Stimulated activated CD4-positive, alpha-beta T cell treated with anti-CD3 and anti-CD28 coated beads, TNF-alpha, amount 100 ng/mL, for 24 hours (primary cell): ENCODE data around the gene ZNF492.

Experiments
- DNase-seq, 3 experiments: peaks; one replicate each; pipeline ENCODE4 v3.0.0-alpha.2; 2020; ENCODE audit warnings: low read depth in 3 of 3

Gene ZNF492

GRCh38 chr19:22633706-22634449, at the start of gene ZNF492:
Gene ZNF492, plus strand, starts transcription at chr19:22634324. Its CDS starts 19,076 bp downstream, at chr19:22653400.
- DNase-seq = peak; percentile 66 to 77 (median 69)

- no peak for DNase-seq
Observed at GRCh38 chr19:22595422-22595821, 38.7 kb upstream of the ZNF492 start.

- no peak for DNase-seq
Observed at GRCh38 chr19:22595918-22596341, 38.2 kb upstream of the ZNF492 start.

- no peak for DNase-seq
Observed at GRCh38 chr19:22600690-22601648, 33.2 kb upstream of the ZNF492 start.

- no peak for DNase-seq
Observed at GRCh38 chr19:22601906-22602630, 32.1 kb upstream of the ZNF492 start.

GRCh38 chr19:22602631-22603272, 31.4 kb upstream of the ZNF492 start:
- no peak for DNase-seq

- no peak for DNase-seq
Observed at GRCh38 chr19:22603518-22604440, 30.3 kb upstream of the ZNF492 start.

GRCh38 chr19:22604571-22605274, 29.4 kb upstream of the ZNF492 start:
- DNase-seq = no peak

- no peak for DNase-seq
Observed at GRCh38 chr19:22605275-22606211, 28.6 kb upstream of the ZNF492 start.

- DNase-seq = no peak
Observed at GRCh38 chr19:22606212-22606553, 27.9 kb upstream of the ZNF492 start.

GRCh38 chr19:22606954-22607652, 27.0 kb upstream of the ZNF492 start:
- no peak for DNase-seq

- no peak for DNase-seq
Observed at GRCh38 chr19:22607653-22608430, 26.3 kb upstream of the ZNF492 start.

- no peak for DNase-seq
Observed at GRCh38 chr19:22608441-22608840, 25.7 kb upstream of the ZNF492 start.

- DNase-seq = no peak
Observed at GRCh38 chr19:22609630-22610029, 24.5 kb upstream of the ZNF492 start.

GRCh38 chr19:22610121-22610520, 24.0 kb upstream of the ZNF492 start:
- DNase-seq = no peak

- DNase-seq = no peak
Observed at GRCh38 chr19:22612316-22612715, 21.8 kb upstream of the ZNF492 start.

- DNase-seq = no peak
Observed at GRCh38 chr19:22616659-22617058, 17.5 kb upstream of the ZNF492 start.
